ENCODE results near the gene SLC25A22. TPM values are rescaled to one million over a fixed set of nuclear protein-coding genes. Genes with fewer than 3 reads are reported as not detected.
A peak's percentile ranks its signal among the peaks of the same experiment; 100 is the strongest.

Gene SLC25A22
- total and polyA plus RNA-seq, 9 of the 15 experiments (the other 6 are each of a cell fraction or from before 2014, with no cell fraction given) = 0.41 to 55.4 (median 11.4) TPM

DNA sequence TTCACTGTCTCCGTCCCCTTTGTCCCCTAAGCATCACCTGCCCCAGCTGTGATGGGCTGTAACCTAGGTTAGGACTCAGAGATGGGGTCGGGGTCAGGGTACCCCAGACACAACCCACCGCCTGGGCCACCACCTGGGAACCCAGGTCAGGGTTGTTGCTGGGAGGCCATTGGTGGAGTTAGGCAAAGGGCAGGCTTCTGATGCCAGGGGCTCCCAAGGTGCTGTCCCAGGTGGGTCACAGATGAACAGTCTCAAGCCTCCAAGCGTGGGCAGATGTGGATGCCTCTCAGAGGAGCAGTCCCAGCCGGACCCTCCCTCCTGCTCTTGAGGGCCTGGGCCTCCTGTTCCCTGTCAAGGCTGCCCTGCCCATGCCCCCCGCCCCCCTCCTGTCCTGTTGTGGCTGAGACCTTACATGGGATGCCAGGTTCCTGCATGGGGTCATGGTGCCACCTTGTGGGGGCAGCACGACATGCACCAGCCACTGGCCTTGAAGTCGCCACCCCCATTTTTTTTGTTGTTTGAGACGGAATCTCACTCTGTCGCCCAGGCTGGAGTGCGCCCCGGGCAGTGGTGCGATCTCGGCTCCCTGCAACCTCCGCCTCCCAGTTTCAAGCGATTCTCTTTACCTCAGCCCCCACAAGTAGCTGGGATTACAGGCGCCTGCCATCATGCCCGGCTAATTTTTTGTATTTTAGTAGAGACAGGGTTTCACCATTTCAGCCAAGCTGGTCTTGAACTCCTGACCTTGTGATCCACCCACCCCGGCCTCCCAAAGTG lies 32.9 kb downstream of the SLC25A22 start (continued):
- TF ChIP-seq, protein P1, sequence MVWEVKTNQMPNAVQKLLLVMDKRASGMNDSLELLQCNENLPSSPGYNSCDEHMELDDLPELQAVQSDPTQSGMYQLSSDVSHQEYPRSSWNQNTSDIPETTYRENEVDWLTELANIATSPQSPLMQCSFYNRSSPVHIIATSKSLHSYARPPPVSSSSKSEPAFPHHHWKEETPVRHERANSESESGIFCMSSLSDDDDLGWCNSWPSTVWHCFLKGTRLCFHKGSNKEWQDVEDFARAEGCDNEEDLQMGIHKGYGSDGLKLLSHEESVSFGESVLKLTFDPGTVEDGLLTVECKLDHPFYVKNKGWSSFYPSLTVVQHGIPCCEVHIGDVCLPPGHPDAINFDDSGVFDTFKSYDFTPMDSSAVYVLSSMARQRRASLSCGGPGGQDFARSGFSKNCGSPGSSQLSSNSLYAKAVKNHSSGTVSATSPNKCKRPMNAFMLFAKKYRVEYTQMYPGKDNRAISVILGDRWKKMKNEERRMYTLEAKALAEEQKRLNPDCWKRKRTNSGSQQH (CRISPR knock-in tag; IDR thresholded peaks at IDR 0.05) = peak; percentile 32; the same call in 1 of the 2 replicates
- TF ChIP-seq, protein P2, sequence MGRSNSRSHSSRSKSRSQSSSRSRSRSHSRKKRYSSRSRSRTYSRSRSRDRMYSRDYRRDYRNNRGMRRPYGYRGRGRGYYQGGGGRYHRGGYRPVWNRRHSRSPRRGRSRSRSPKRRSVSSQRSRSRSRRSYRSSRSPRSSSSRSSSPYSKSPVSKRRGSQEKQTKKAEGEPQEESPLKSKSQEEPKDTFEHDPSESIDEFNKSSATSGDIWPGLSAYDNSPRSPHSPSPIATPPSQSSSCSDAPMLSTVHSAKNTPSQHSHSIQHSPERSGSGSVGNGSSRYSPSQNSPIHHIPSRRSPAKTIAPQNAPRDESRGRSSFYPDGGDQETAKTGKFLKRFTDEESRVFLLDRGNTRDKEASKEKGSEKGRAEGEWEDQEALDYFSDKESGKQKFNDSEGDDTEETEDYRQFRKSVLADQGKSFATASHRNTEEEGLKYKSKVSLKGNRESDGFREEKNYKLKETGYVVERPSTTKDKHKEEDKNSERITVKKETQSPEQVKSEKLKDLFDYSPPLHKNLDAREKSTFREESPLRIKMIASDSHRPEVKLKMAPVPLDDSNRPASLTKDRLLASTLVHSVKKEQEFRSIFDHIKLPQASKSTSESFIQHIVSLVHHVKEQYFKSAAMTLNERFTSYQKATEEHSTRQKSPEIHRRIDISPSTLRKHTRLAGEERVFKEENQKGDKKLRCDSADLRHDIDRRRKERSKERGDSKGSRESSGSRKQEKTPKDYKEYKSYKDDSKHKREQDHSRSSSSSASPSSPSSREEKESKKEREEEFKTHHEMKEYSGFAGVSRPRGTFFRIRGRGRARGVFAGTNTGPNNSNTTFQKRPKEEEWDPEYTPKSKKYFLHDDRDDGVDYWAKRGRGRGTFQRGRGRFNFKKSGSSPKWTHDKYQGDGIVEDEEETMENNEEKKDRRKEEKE (IDR thresholded peaks at IDR 0.05; ENCODE audit: borderline replicate concordance in 1 of 2, control insufficient read depth in 1 of 2, low read depth in 2 of 2, low read length in 1 of 2) = no peak
- TF ChIP-seq ZNF830 (CRISPR knock-in tag; IDR thresholded peaks at IDR 0.05) (peak; percentile 93; the same call in 1 of the 2 replicates), PHB2 (IDR thresholded peaks at IDR 0.05; ENCODE audit: low read depth) (no peak), ZBTB17 (CRISPR knock-in tag; IDR thresholded peaks at IDR 0.05) (peak; percentile 65; the same call in 1 of the 2 replicates), ZNF445 (CRISPR knock-in tag; IDR thresholded peaks at IDR 0.05; ENCODE audit: low read depth) (0 out of 2 replicates have a peak, but pooled peaks have one; percentile 16), HOXB6 (CRISPR knock-in tag; IDR thresholded peaks at IDR 0.05; ENCODE audit: borderline replicate concordance) (no peak), BRCA1 (IDR thresholded peaks at IDR 0.05) (no peak), BRCA1 (CRISPR knock-in tag; IDR thresholded peaks at IDR 0.05) (no peak), FOXM1 (IDR thresholded peaks at IDR 0.05; ENCODE audit: low read depth) (no peak), FOXM1 (CRISPR knock-in tag; IDR thresholded peaks at IDR 0.05; ENCODE audit: low read depth) (no peak), ZNF77 (CRISPR knock-in tag; IDR thresholded peaks at IDR 0.05) (0 out of 2 replicates have a peak, but pooled peaks have one; percentile 36), SMARCC2 (IDR thresholded peaks at IDR 0.05; ENCODE audit: low read depth) (no peak), RAD21 (CRISPR knock-in tag; conservative IDR thresholded peaks at IDR 0.05 in 1 of 2, IDR thresholded peaks at IDR 0.05 in 1 of 2) (peak; percentile 38 to 42), KLF13 (tag; IDR thresholded peaks at IDR 0.05; ENCODE audit: borderline replicate concordance, low read depth) (no peak)
- TF ChIP-seq, protein P3, sequence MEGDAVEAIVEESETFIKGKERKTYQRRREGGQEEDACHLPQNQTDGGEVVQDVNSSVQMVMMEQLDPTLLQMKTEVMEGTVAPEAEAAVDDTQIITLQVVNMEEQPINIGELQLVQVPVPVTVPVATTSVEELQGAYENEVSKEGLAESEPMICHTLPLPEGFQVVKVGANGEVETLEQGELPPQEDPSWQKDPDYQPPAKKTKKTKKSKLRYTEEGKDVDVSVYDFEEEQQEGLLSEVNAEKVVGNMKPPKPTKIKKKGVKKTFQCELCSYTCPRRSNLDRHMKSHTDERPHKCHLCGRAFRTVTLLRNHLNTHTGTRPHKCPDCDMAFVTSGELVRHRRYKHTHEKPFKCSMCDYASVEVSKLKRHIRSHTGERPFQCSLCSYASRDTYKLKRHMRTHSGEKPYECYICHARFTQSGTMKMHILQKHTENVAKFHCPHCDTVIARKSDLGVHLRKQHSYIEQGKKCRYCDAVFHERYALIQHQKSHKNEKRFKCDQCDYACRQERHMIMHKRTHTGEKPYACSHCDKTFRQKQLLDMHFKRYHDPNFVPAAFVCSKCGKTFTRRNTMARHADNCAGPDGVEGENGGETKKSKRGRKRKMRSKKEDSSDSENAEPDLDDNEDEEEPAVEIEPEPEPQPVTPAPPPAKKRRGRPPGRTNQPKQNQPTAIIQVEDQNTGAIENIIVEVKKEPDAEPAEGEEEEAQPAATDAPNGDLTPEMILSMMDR (IDR thresholded peaks at IDR 0.05 in 2 of 3, conservative IDR thresholded peaks at IDR 0.05 in 1 of 3; ENCODE audit: insufficient read depth in 2 of 3, low read depth in 1 of 3, low read length in 3 of 3) = peak; percentile 54 to 62 (median 55)
- TF ChIP-seq, protein P4, sequence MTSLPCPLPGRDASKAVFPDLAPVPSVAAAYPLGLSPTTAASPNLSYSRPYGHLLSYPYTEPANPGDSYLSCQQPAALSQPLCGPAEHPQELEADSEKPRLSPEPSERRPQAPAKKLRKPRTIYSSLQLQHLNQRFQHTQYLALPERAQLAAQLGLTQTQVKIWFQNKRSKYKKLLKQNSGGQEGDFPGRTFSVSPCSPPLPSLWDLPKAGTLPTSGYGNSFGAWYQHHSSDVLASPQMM (CRISPR knock-in tag; IDR thresholded peaks at IDR 0.05) = 0 out of 2 replicates have a peak, but pooled peaks have one; percentile 66

Data from K562 (cell line).